Gastroesophageal sphincter (tissue), 4 donors: ENCODE results near the gene CRTC3. TPM values are rescaled to one million over a fixed set of nuclear protein-coding genes. Genes with fewer than 3 reads are reported as not detected.

Experiments used
- ATAC-seq: fragments of 150-250 bp; one replicate; pipeline ENCODE4 v1.9.1; 2016; ENCODE audit warnings: mild to moderate bottlenecking, moderate library complexity
- H3K27ac ChIP-seq, 4 donors: fragments of 200-600 bp; sonication (generic) in 3 of 4; 1 replicate in 3 of 4; 2 replicates in 1 of 4; pipeline ENCODE4 v1.5.1; 2016 to 2019
- H3K27me3 ChIP-seq: fragments of 200-600 bp; sonication (generic); one replicate; pipeline ENCODE4 v1.5.1; 2019
- H3K36me3 ChIP-seq, 2 donors: fragments of 200-600 bp; sonication (generic); one replicate each; pipeline ENCODE4 v1.5.1; 2019; ENCODE audit warnings: control low read depth in 1 of 2
- H3K4me1 ChIP-seq, 3 donors: fragments of 200-600 bp; sonication (generic); 1 replicate in 2 of 3; 2 replicates in 1 of 3; pipeline ENCODE4 v1.5.1; 2016 to 2019; ENCODE audit warnings: control low read depth in 2 of 3
- H3K4me3 ChIP-seq, 2 donors: fragments of 200-600 bp; sonication (generic); one replicate each; pipeline ENCODE4 v1.5.1; 2019; ENCODE audit warnings: mild to moderate bottlenecking in 1 of 2, moderate library complexity in 1 of 2
- H3K9me3 ChIP-seq, 3 donors: fragments of 200-600 bp; sonication (generic); one replicate each; pipeline ENCODE4 v1.5.1; 2017 to 2019; ENCODE audit warnings: control low read depth in 2 of 3
- CTCF ChIP-seq, 4 experiments: fragments of 200-600 bp in 2 of 4; fragments of 450-650 bp in 2 of 4; sonication (generic) in 1 of 4; IDR thresholded peaks; one replicate each; pipeline ENCODE4 v1.5.1; 2017 to 2019; ENCODE audit warnings: antibody characterized with exemption in 4 of 4, mild to moderate bottlenecking in 2 of 4, moderate library complexity in 2 of 4
- EP300 ChIP-seq: sonication (generic); formaldehyde crosslinking; IDR thresholded peaks from one replicate; pipeline ENCODE4 v1.6.1; 2017; ENCODE audit warnings: antibody characterized with exemption, mild to moderate bottlenecking
- POLR2A ChIP-seq, 2 donors: fragments of 450-650 bp; IDR thresholded peaks; one replicate each; pipeline ENCODE4 v1.6.1; 2017; ENCODE audit warnings: antibody characterized with exemption in 2 of 2, mild to moderate bottlenecking in 2 of 2, moderate library complexity in 1 of 2
- POLR2AphosphoS5 ChIP-seq: sonication (generic); formaldehyde crosslinking; IDR thresholded peaks from one replicate; pipeline ENCODE4 v1.6.1; 2017; ENCODE audit warnings: antibody characterized with exemption
- WGBS, 2 donors: methylation state at CpG; one replicate each; pipeline ENCODE4 v1.1.5; 2018; ENCODE audit warnings: low coverage in 1 of 2; 5-methylcytosine and 5-hydroxymethylcytosine counted together
- total RNA-seq, 4 donors: library from RNA; depleted of rRNA; stranded (reverse); fragments of >200 nt; gene quantifications; one replicate each; pipeline ENCODE4 v1.1.0, GENCODE V29; 2016

The CRTC3 gene
- total RNA-seq, 4 donors from 2014 or later = 44.5 to 68.6 (median 65.6) TPM

GRCh38 chr15:90547540-90547939 lies 17.8 kb downstream of the CRTC3 start:
- H3K4me3 ChIP-seq = no peak overlapping the region

GRCh38 chr15:90550919-90551318 lies 21.2 kb downstream of the CRTC3 start:
- TF ChIP-seq POLR2A (IDR thresholded peaks at IDR 0.05) (no peak), POLR2AphosphoS5 (no peak)
- WGBS, 2 donors = 70 to 77% methylated on average over 6 of the region's 6 CpGs

More at GRCh38 chr15:90547540-90547939, 17.8 kb downstream of the CRTC3 start:
- no peaks in the 10 kb centered on the region for H3K9me3 ChIP-seq
- WGBS, 2 donors = 79% methylated on average over 2 of the region's 2 CpGs; no CpG with 5 or more reads in 1 of the 2 donors
- no peak overlapping the region for H3K27ac ChIP-seq
- peaks cover 6 to 31% (median 6%) of the 10 kb centered on the region in 3 donors for H3K4me1 ChIP-seq
- no peak for TF ChIP-seq CTCF (IDR thresholded peaks at IDR 0.05)
- no peaks in the 10 kb centered on the region for H3K27me3 ChIP-seq
- ATAC-seq = no peak
- peaks cover 0 to 19% of the 10 kb centered on the region in 2 donors for H3K36me3 ChIP-seq

GRCh38 chr15:90552162-90552928 lies 22.6 kb downstream of the CRTC3 start:
- H3K27me3 ChIP-seq = no peaks in the 10 kb centered on the region
- H3K27ac ChIP-seq = peak overlapping the region; percentile 68 to 81 (median 72)
- H3K36me3 ChIP-seq = peaks cover 0 to 17% of the 10 kb centered on the region in 2 donors
- H3K4me1 ChIP-seq = peaks cover 14 to 69% (median 18%) of the 10 kb centered on the region in 3 donors
- no peak overlapping the region for H3K4me3 ChIP-seq
- no peaks in the 10 kb centered on the region for H3K9me3 ChIP-seq
- WGBS, 2 donors = 78 to 81% methylated on average over 3 to 5 of the region's 8 CpGs
- peak; percentile 31 for ATAC-seq
- no peak for TF ChIP-seq POLR2A (IDR thresholded peaks at IDR 0.05)
- TF ChIP-seq POLR2AphosphoS5 = peak; percentile 6

More at GRCh38 chr15:90550919-90551318, 21.2 kb downstream of the CRTC3 start:
- H3K4me3 ChIP-seq = no peak overlapping the region
- no peak for ATAC-seq
- no peaks in the 10 kb centered on the region for H3K9me3 ChIP-seq
- no peaks in the 10 kb centered on the region for H3K27me3 ChIP-seq
- peaks cover 11 to 56% (median 14%) of the 10 kb centered on the region in 3 donors for H3K4me1 ChIP-seq
- H3K36me3 ChIP-seq = peaks cover 0 to 17% of the 10 kb centered on the region in 2 donors
- peak overlapping the region in 1 of 4 donors; percentile 3 for H3K27ac ChIP-seq

- WGBS, 2 donors = 10 to 25% methylated on average over 1 of the region's 1 CpG
- Histone ChIP-seq H3K4me3 (no peak overlapping the region), H3K9me3 (no peaks in the 10 kb centered on the region), H3K27me3 (no peaks in the 10 kb centered on the region), H3K27ac (peak overlapping the region; percentile 68 to 81 (median 72)), H3K36me3 (peaks cover 0 to 17% of the 10 kb centered on the region in 2 donors), H3K4me1 (peaks cover 20 to 69% (median 24%) of the 10 kb centered on the region in 3 donors)
- ATAC-seq = no peak
- TF ChIP-seq CTCF (IDR thresholded peaks at IDR 0.05) (no peak), EP300 (no peak), POLR2A (IDR thresholded peaks at IDR 0.05) (no peak), POLR2AphosphoS5 (no peak)
These were observed 23.1 kb downstream of the CRTC3 start for GRCh38 chr15:90552929-90553211.

- ATAC-seq = peak; percentile 77
- Histone ChIP-seq H3K27ac (peak overlapping the region; percentile 68 to 81 (median 72)), H3K27me3 (no peaks in the 10 kb centered on the region), H3K9me3 (no peaks in the 10 kb centered on the region), H3K36me3 (peaks cover 0 to 17% of the 10 kb centered on the region in 2 donors), H3K4me3 (no peak overlapping the region), H3K4me1 (peaks cover 20 to 69% (median 28%) of the 10 kb centered on the region in 3 donors)
- 11 to 20% methylated on average over 7 of the region's 7 CpGs for WGBS, 2 donors
- TF ChIP-seq POLR2AphosphoS5 (no peak), EP300 (no peak), POLR2A (IDR thresholded peaks at IDR 0.05) (no peak), CTCF (IDR thresholded peaks at IDR 0.05) (no peak)
These were observed 23.6 kb downstream of the CRTC3 start for GRCh38 chr15:90553248-90553745.
